Neural cell (in vitro differentiated cells): ENCODE results near the gene VSIR. TPM values are rescaled to one million over a fixed set of nuclear protein-coding genes. Genes with fewer than 3 reads are reported as not detected.

Experiments used
- H2AFZ ChIP-seq: fragments of 200-600, 300-800 bp; sonication (generic), shearing (Covaris generic); 2 replicates; pipeline ENCODE4 v1.6.0; 2014; ENCODE audit warnings: low read depth, mild to moderate bottlenecking, antibody characterized with exemption, low read length, moderate library complexity
- H3F3A ChIP-seq: fragments of 200-600 bp; shearing (Covaris generic); 2 replicates; pipeline ENCODE4 v1.6.1; 2016; ENCODE audit warnings: mild to moderate bottlenecking, moderate library complexity, mixed read lengths, antibody characterized with exemption, low read length; ENCODE audit not compliant: insufficient read depth, poor library complexity, severe bottlenecking
- H3K27ac ChIP-seq: fragments of 200-600, 300-800 bp; sonication (generic), shearing (Covaris generic); 2 replicates; pipeline ENCODE4 v1.5.1; 2014; ENCODE audit warnings: mild to moderate bottlenecking, low read length, moderate library complexity
- H3K27me3 ChIP-seq: fragments of 300-800, 200-600 bp; sonication (generic), shearing (Covaris generic); 2 replicates; pipeline ENCODE4 v1.6.0; 2014; ENCODE audit warnings: mild to moderate bottlenecking, low read depth, low read length, moderate library complexity; ENCODE audit not compliant: insufficient read depth
- H3K36me3 ChIP-seq: fragments of 300-800, 200-600 bp; sonication (generic), shearing (Covaris generic); 2 replicates; pipeline ENCODE4 v1.5.1; 2014; ENCODE audit warnings: mild to moderate bottlenecking, antibody characterized with exemption, low read length, moderate library complexity; ENCODE audit not compliant: insufficient read depth
- H3K4me2 ChIP-seq: fragments of 300-800, 200-600 bp; sonication (generic), shearing (Covaris generic); 2 replicates; pipeline ENCODE4 v1.6.0; 2014; ENCODE audit warnings: mild to moderate bottlenecking, low read length
- H3K4me3 ChIP-seq: fragments of 300-800, 200-600 bp; sonication (generic), shearing (Covaris generic); 2 replicates; pipeline ENCODE4 v1.5.1; 2014; ENCODE audit warnings: mild to moderate bottlenecking, low read length, moderate library complexity
- H3K79me2 ChIP-seq: fragments of 200-600 bp; shearing (Covaris generic); replicated peaks from 2 replicates; pipeline ENCODE4 v1.6.0; 2014; ENCODE audit warnings: mild to moderate bottlenecking, low read length, moderate library complexity; ENCODE audit not compliant: insufficient read depth
- H3K9ac ChIP-seq: fragments of 300-800, 200-600 bp; sonication (generic), shearing (Covaris generic); 2 replicates; pipeline ENCODE4 v1.6.1; 2016; ENCODE audit warnings: mild to moderate bottlenecking, low read length, mixed read lengths
- H3K9me2 ChIP-seq: fragments of 200-600 bp; shearing (Covaris generic); 2 replicates; pipeline ENCODE4 v1.6.1; 2016; ENCODE audit warnings: mild to moderate bottlenecking, low read length, mixed read lengths; ENCODE audit not compliant: insufficient read depth
- H3K9me3 ChIP-seq: fragments of 200-600, 300-800 bp; sonication (generic), shearing (Covaris generic); 2 replicates; pipeline ENCODE4 v1.6.1; 2016; ENCODE audit warnings: mild to moderate bottlenecking, mixed run types, low read length, moderate library complexity, mixed read lengths
- H4K20me1 ChIP-seq: fragments of 200-600 bp; shearing (Covaris generic); 2 replicates; pipeline ENCODE4 v1.6.1; 2016; ENCODE audit warnings: mild to moderate bottlenecking, mixed run types; ENCODE audit not compliant: insufficient read depth
- CTCF ChIP-seq: fragments of 450-650 bp; IDR thresholded peaks from 2 replicates; pipeline ENCODE4 v1.5.1; 2014; ENCODE audit warnings: antibody characterized with exemption, mild to moderate bottlenecking, moderate library complexity; ENCODE audit not compliant: poor library complexity, severe bottlenecking
- EP300 ChIP-seq: fragments of 450-650 bp; conservative IDR thresholded peaks from 2 replicates; pipeline ENCODE4 v1.6.1; 2014; ENCODE audit warnings: antibody characterized with exemption, mild to moderate bottlenecking, moderate library complexity; ENCODE audit not compliant: poor library complexity, severe bottlenecking
- EZH2 ChIP-seq: fragments of 200-600, 300-800 bp; shearing (Covaris generic), sonication (generic); IDR thresholded peaks from 2 replicates; pipeline ENCODE4 v1.6.1; 2014; ENCODE audit warnings: antibody characterized with exemption, low read length, borderline replicate concordance, mild to moderate bottlenecking; ENCODE audit not compliant: insufficient read depth, poor library complexity, severe bottlenecking
- MXI1 ChIP-seq: fragments of 450-650 bp; conservative IDR thresholded peaks from 2 replicates; pipeline ENCODE4 v1.6.1; 2014; ENCODE audit warnings: antibody characterized with exemption, mild to moderate bottlenecking; ENCODE audit not compliant: poor library complexity, severe bottlenecking
- POLR2AphosphoS5 ChIP-seq: IDR thresholded peaks from 2 replicates; pipeline ENCODE4 v1.6.1; 2012
- RAD21 ChIP-seq: fragments of 450-650 bp; conservative IDR thresholded peaks from 2 replicates; pipeline ENCODE4 v1.6.1; 2014; ENCODE audit warnings: antibody characterized with exemption, mild to moderate bottlenecking, moderate library complexity
- REST ChIP-seq: IDR thresholded peaks from 2 replicates; pipeline ENCODE4 v1.6.1; 2012; ENCODE audit warnings: borderline replicate concordance
- SMC3 ChIP-seq: fragments of 450-650 bp; conservative IDR thresholded peaks from 2 replicates; pipeline ENCODE4 v1.6.1; 2014; ENCODE audit warnings: antibody characterized with exemption, mild to moderate bottlenecking, moderate library complexity; ENCODE audit not compliant: poor library complexity
- TAF1 ChIP-seq: IDR thresholded peaks from 2 replicates; pipeline ENCODE4 v1.6.1; 2012; ENCODE audit warnings: low read depth
- polyA plus RNA-seq: library from polyadenylated mRNA; depleted of rRNA; stranded (reverse); fragments of >200 nt; gene quantifications from 2 replicates; pipeline ENCODE4 v1.2.3, GENCODE V29; 2014

Gene VSIR
- polyA plus RNA-seq, 1 donor from 2014 or later, result not detected

- Histone ChIP-seq H3K4me3 (no peak overlapping the region), H3K79me2 (no peaks in the 10 kb centered on the region), H3K4me2 (no peak overlapping the region), H3K36me3 (no peaks in the 10 kb centered on the region), H3K9me3 (no peaks in the 10 kb centered on the region), H3K27me3 (peaks cover under 1% of the 10 kb centered on the region), H3K9ac (no peak overlapping the region), H2AFZ (no peak overlapping the region), H3F3A (no peaks in the 10 kb centered on the region), H3K27ac (no peak overlapping the region), H3K9me2 (no peaks in the 10 kb centered on the region), H4K20me1 (no peaks in the 10 kb centered on the region)
- TF ChIP-seq EP300 (no peak), RAD21 (no peak), REST (no peak), MXI1 (no peak), EZH2 (no peak), TAF1 (no peak), POLR2AphosphoS5 (no peak), SMC3 (no peak), CTCF (no peak)
Observed at GRCh38 chr10:71779641-71780040, 6.3 kb upstream of the VSIR start.

- no peak overlapping the region for H3K27ac ChIP-seq
- no peak overlapping the region for H3K9ac ChIP-seq
- no peaks in the 10 kb centered on the region for H3K36me3 ChIP-seq
- no peaks in the 10 kb centered on the region for H3K9me3 ChIP-seq
- H3K79me2 ChIP-seq, result no peaks in the 10 kb centered on the region
- H3K27me3 ChIP-seq, result peaks cover 14% of the 10 kb centered on the region
- no peaks in the 10 kb centered on the region for H4K20me1 ChIP-seq
- no peaks in the 10 kb centered on the region for H3F3A ChIP-seq
- no peak overlapping the region for H2AFZ ChIP-seq
- H3K4me3 ChIP-seq, result no peak overlapping the region
- H3K9me2 ChIP-seq, result no peaks in the 10 kb centered on the region
- no peak for TF ChIP-seq POLR2AphosphoS5
- no peak for TF ChIP-seq MXI1
- TF ChIP-seq REST, result no peak
- no peak for TF ChIP-seq EP300
- TF ChIP-seq TAF1, result no peak
- TF ChIP-seq EZH2, result no peak
- no peak for TF ChIP-seq RAD21
- no peak for TF ChIP-seq CTCF
- TF ChIP-seq SMC3, result no peak
- no peak overlapping the region for H3K4me2 ChIP-seq
Observed at GRCh38 chr10:71778071-71778825, 4.9 kb upstream of the VSIR start.
